Mammary epithelial cell (primary cell): Measurements from ENCODE around the gene IGSF21.

ENCODE experiments used
- EZH2 ChIP-seq: IDR thresholded peaks from 2 replicates; pipeline ENCODE4 v1.6.1; 2012; ENCODE audit warnings: low read length, inconsistent platforms, borderline replicate concordance
- TF ChIP-seq, protein P1 (sequence below), 2 donors: IDR thresholded peaks in 1 of 2; conservative IDR thresholded peaks in 1 of 2; 2 replicates each; pipeline ENCODE4 v1.5.1; 2011 to 2012; ENCODE audit warnings: inconsistent platforms in 2 of 2, low read length in 2 of 2, mild to moderate bottlenecking in 2 of 2, control low read depth in 1 of 2, low read depth in 1 of 2; ENCODE audit not compliant: insufficient read depth in 1 of 2; ENCODE audit errors: extremely low read depth in 1 of 2

DNA sequence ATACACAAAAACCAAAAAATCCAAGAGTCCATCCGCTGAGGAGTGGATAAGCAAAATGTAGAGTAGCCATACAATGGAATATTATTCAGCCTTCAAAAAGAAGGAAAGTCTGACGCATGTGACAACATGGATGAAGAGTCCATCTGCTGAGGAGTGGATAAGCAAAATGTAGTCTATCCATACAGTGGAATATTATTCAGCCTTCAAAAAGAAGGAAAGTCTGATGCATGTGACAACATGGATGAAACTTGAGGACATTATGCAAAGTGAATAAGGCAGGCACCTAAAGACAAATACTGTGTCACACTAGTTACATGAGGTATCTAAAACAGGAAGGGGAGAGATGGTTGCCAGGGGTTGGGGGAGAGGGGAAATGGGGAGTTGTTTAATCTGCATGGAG is 14.0 kb upstream of the IGSF21 start:
- TF ChIP-seq, protein P1, sequence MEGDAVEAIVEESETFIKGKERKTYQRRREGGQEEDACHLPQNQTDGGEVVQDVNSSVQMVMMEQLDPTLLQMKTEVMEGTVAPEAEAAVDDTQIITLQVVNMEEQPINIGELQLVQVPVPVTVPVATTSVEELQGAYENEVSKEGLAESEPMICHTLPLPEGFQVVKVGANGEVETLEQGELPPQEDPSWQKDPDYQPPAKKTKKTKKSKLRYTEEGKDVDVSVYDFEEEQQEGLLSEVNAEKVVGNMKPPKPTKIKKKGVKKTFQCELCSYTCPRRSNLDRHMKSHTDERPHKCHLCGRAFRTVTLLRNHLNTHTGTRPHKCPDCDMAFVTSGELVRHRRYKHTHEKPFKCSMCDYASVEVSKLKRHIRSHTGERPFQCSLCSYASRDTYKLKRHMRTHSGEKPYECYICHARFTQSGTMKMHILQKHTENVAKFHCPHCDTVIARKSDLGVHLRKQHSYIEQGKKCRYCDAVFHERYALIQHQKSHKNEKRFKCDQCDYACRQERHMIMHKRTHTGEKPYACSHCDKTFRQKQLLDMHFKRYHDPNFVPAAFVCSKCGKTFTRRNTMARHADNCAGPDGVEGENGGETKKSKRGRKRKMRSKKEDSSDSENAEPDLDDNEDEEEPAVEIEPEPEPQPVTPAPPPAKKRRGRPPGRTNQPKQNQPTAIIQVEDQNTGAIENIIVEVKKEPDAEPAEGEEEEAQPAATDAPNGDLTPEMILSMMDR (conservative IDR thresholded peaks at IDR 0.05 in 1 of 2, IDR thresholded peaks at IDR 0.05 in 1 of 2; ENCODE audit: extremely low read depth in 1 of 2, insufficient read depth in 1 of 2, low read depth in 1 of 2, low read length in 2 of 2) = no peak
- TF ChIP-seq EZH2 = no peak
